Measurements from ENCODE around the gene CD209. TPM values are rescaled to one million over a fixed set of nuclear protein-coding genes. Genes with fewer than 3 reads are reported as not detected.
"Not testable (repeated sequence)": the region's sequence is repeated elsewhere in the genome, so short reads cannot be mapped to it uniquely, and the experiment has no call there.

Gene CD209
- total RNA-seq, 2 experiments from 2014 or later: not detected

GRCh38 chr19:7769171-7769570 is 21.8 kb upstream of the CD209 start:
- Histone ChIP-seq H2AFZ (ENCODE audit: low read length) (no peak overlapping the region), H3K9me3 (ENCODE audit: low read length) (no peaks in the 10 kb centered on the region), H3K4me2 (ENCODE audit: low read length) (no peak overlapping the region), H3K27ac (ENCODE audit: low read depth, low read length, poor library complexity, severe bottlenecking) (no peak overlapping the region), H3K9me2 (ENCODE audit: insufficient read depth, low read length) (no peaks in the 10 kb centered on the region), H3K36me3 (ENCODE audit: insufficient read depth, low read length) (no peaks in the 10 kb centered on the region), H3K4me1 (ENCODE audit: insufficient read depth, low read length, poor library complexity, severe bottlenecking) (no peaks in the 10 kb centered on the region), H3K4me3 (ENCODE audit: low read depth, low read length, poor library complexity, severe bottlenecking) (no peak overlapping the region), H4K20me1 (ENCODE audit: insufficient read depth, low read length) (no peaks in the 10 kb centered on the region), H3K79me2 (ENCODE audit: insufficient read depth, low read depth, low read length) (no peaks in the 10 kb centered on the region)
- BruUV-seq (replicated peaks): no TSS peak
- ChIA-PET POLR2A (no interaction called here), CTCF (ENCODE audit: unreplicated experiment) (no interaction called here)
- intact Hi-C loops (cut with micrococcal nuclease; ENCODE audit: unreplicated experiment): no loop called here
- TF ChIP-seq CTCF (conservative IDR thresholded peaks at IDR 0.05; ENCODE audit: low read length): no peak
- no peak for TF ChIP-seq EZH2phosphoT487 (IDR thresholded peaks at IDR 0.05; ENCODE audit: borderline replicate concordance, low read depth, low read length)
- no peak for DNase-seq (ENCODE audit: low spot score)

- TF ChIP-seq EZH2phosphoT487 (IDR thresholded peaks at IDR 0.05; ENCODE audit: borderline replicate concordance, low read depth, low read length) (no peak), CTCF (conservative IDR thresholded peaks at IDR 0.05; ENCODE audit: low read length) (no peak)
- no peaks in the 10 kb centered on the region for H3K79me2 ChIP-seq (ENCODE audit: insufficient read depth, low read depth, low read length)
- H3K36me3 ChIP-seq (ENCODE audit: insufficient read depth, low read length): no peaks in the 10 kb centered on the region
- H3K9me3 ChIP-seq (ENCODE audit: low read length): no peaks in the 10 kb centered on the region
- no peak overlapping the region for H2AFZ ChIP-seq (ENCODE audit: low read length)
- ChIA-PET CTCF (ENCODE audit: unreplicated experiment) (no interaction called here), POLR2A (no interaction called here)
- H3K4me1 ChIP-seq (ENCODE audit: insufficient read depth, low read length, poor library complexity, severe bottlenecking): no peaks in the 10 kb centered on the region
- H3K4me2 ChIP-seq (ENCODE audit: low read length): no peak overlapping the region
- BruUV-seq (replicated peaks): no TSS peak
- H3K9me2 ChIP-seq (ENCODE audit: insufficient read depth, low read length): no peaks in the 10 kb centered on the region
- no peak overlapping the region for H3K4me3 ChIP-seq (ENCODE audit: low read depth, low read length, poor library complexity, severe bottlenecking)
- H3K27ac ChIP-seq (ENCODE audit: low read depth, low read length, poor library complexity, severe bottlenecking): no peak overlapping the region
- no peaks in the 10 kb centered on the region for H4K20me1 ChIP-seq (ENCODE audit: insufficient read depth, low read length)
- intact Hi-C loops (cut with micrococcal nuclease; ENCODE audit: unreplicated experiment): no loop called here
- DNase-seq (ENCODE audit: low spot score): no peak
Observed at GRCh38 chr19:7767487-7767886, 20.2 kb upstream of the CD209 start.

- BruUV-seq (replicated peaks): no TSS peak
- CTCF ChIA-PET (ENCODE audit: unreplicated experiment): no interaction called here
Observed at GRCh38 chr19:7766535-7766934, 19.2 kb upstream of the CD209 start.

GRCh38 chr19:7765043-7765442 is 17.7 kb upstream of the CD209 start:
- H3K4me3 ChIP-seq (ENCODE audit: low read depth, low read length, poor library complexity, severe bottlenecking); H3K79me2 ChIP-seq (ENCODE audit: insufficient read depth, low read depth, low read length); H3K4me1 ChIP-seq (ENCODE audit: insufficient read depth, low read length, poor library complexity, severe bottlenecking); BruUV-seq (replicated peaks); DNase-seq (ENCODE audit: low spot score); H3K4me2 ChIP-seq (ENCODE audit: low read length); H4K20me1 ChIP-seq (ENCODE audit: insufficient read depth, low read length); intact Hi-C loops (cut with micrococcal nuclease; ENCODE audit: unreplicated experiment); H3K9me3 ChIP-seq (ENCODE audit: low read length); H3K36me3 ChIP-seq (ENCODE audit: insufficient read depth, low read length); H3K9me2 ChIP-seq (ENCODE audit: insufficient read depth, low read length); H2AFZ ChIP-seq (ENCODE audit: low read length); POLR2A ChIA-PET; H3K27ac ChIP-seq (ENCODE audit: low read depth, low read length, poor library complexity, severe bottlenecking); CTCF ChIA-PET (ENCODE audit: unreplicated experiment): not testable (repeated sequence)

More at GRCh38 chr19:7766535-7766934, 19.2 kb upstream of the CD209 start:
- Histone ChIP-seq H3K4me2 (ENCODE audit: low read length) (no peak overlapping the region), H3K27ac (ENCODE audit: low read depth, low read length, poor library complexity, severe bottlenecking) (no peak overlapping the region), H4K20me1 (ENCODE audit: insufficient read depth, low read length) (no peaks in the 10 kb centered on the region), H3K4me1 (ENCODE audit: insufficient read depth, low read length, poor library complexity, severe bottlenecking) (no peaks in the 10 kb centered on the region), H3K36me3 (ENCODE audit: insufficient read depth, low read length) (no peaks in the 10 kb centered on the region), H2AFZ (ENCODE audit: low read length) (no peak overlapping the region), H3K79me2 (ENCODE audit: insufficient read depth, low read depth, low read length) (no peaks in the 10 kb centered on the region), H3K4me3 (ENCODE audit: low read depth, low read length, poor library complexity, severe bottlenecking) (no peak overlapping the region), H3K9me2 (ENCODE audit: insufficient read depth, low read length) (no peaks in the 10 kb centered on the region), H3K9me3 (ENCODE audit: low read length) (no peaks in the 10 kb centered on the region)
- TF ChIP-seq CTCF (conservative IDR thresholded peaks at IDR 0.05; ENCODE audit: low read length): no peak
- POLR2A ChIA-PET: no interaction called here
- intact Hi-C loops (cut with micrococcal nuclease; ENCODE audit: unreplicated experiment): no loop called here
- no peak for DNase-seq (ENCODE audit: low spot score)

- intact Hi-C loops (cut with micrococcal nuclease; ENCODE audit: unreplicated experiment); CTCF ChIA-PET (ENCODE audit: unreplicated experiment): not testable (repeated sequence)
Observed at GRCh38 chr19:7764157-7764556, 16.8 kb upstream of the CD209 start.

More at GRCh38 chr19:7764157-7764556, 16.8 kb upstream of the CD209 start:
- H3K4me2 ChIP-seq (ENCODE audit: low read length); H3K9me2 ChIP-seq (ENCODE audit: insufficient read depth, low read length); POLR2A ChIA-PET; H3K9me3 ChIP-seq (ENCODE audit: low read length); H3K79me2 ChIP-seq (ENCODE audit: insufficient read depth, low read depth, low read length); H4K20me1 ChIP-seq (ENCODE audit: insufficient read depth, low read length); H3K4me1 ChIP-seq (ENCODE audit: insufficient read depth, low read length, poor library complexity, severe bottlenecking); H3K4me3 ChIP-seq (ENCODE audit: low read depth, low read length, poor library complexity, severe bottlenecking); DNase-seq (ENCODE audit: low spot score); BruUV-seq (replicated peaks); H2AFZ ChIP-seq (ENCODE audit: low read length); H3K36me3 ChIP-seq (ENCODE audit: insufficient read depth, low read length); H3K27ac ChIP-seq (ENCODE audit: low read depth, low read length, poor library complexity, severe bottlenecking): not testable (repeated sequence)
